HCT116 (cell line): Measurements from ENCODE around the gene RNF25.

Experiments
- EZH2 ChIP-seq: fragments of 200-600 bp; sonication (generic); IDR thresholded peaks from 2 replicates; pipeline ENCODE4 v1.6.1; 2017; ENCODE audit warnings: antibody characterized with exemption, mixed run types
- EZH2phosphoT487 ChIP-seq: fragments of 200-600 bp; IDR thresholded peaks from 2 replicates; pipeline ENCODE4 v1.6.1; 2018; ENCODE audit warnings: antibody characterized with exemption, borderline replicate concordance
- MAX ChIP-seq: IDR thresholded peaks from 2 replicates; pipeline ENCODE4 v1.6.1; 2012
- POLR2A ChIP-seq: IDR thresholded peaks from 2 replicates; pipeline ENCODE4 v1.7.0; 2011; ENCODE audit warnings: borderline replicate concordance; ENCODE audit not compliant: insufficient read depth, insufficient read length; ENCODE audit errors: extremely low read depth
- POLR2AphosphoS5 ChIP-seq: IDR thresholded peaks from 2 replicates; pipeline ENCODE4 v1.6.1; 2011; ENCODE audit warnings: mild to moderate bottlenecking, low read depth, low read length, moderate library complexity
- RAD21 ChIP-seq: IDR thresholded peaks from 2 replicates; pipeline ENCODE4 v1.6.1; 2012; ENCODE audit warnings: low read depth, mild to moderate bottlenecking
- SIN3A ChIP-seq: IDR thresholded peaks from 2 replicates; pipeline ENCODE4 v1.6.1; 2012; ENCODE audit warnings: low read depth
- SP1 ChIP-seq: IDR thresholded peaks from 2 replicates; pipeline ENCODE4 v1.6.1; 2012; ENCODE audit warnings: low read depth
- YY1 ChIP-seq: IDR thresholded peaks from 2 replicates; pipeline ENCODE4 v1.6.1; 2011; ENCODE audit warnings: low read length, low read depth, moderate library complexity, mild to moderate bottlenecking; ENCODE audit not compliant: insufficient replicate concordance; ENCODE audit errors: extremely low read depth
- ZBTB33 ChIP-seq: IDR thresholded peaks from 2 replicates; pipeline ENCODE4 v1.6.1; 2011; ENCODE audit warnings: mild to moderate bottlenecking, low read length, moderate library complexity; ENCODE audit not compliant: insufficient replicate concordance; ENCODE audit errors: extremely low read depth
- TF ChIP-seq, protein P1 (sequence below), 3 experiments: fragments of 200-600 bp in 1 of 3; sonication (generic) in 1 of 3; IDR thresholded peaks in 2 of 3; conservative IDR thresholded peaks in 1 of 3; 2 replicates each; pipeline ENCODE4 v1.5.1; 2012 to 2017; ENCODE audit warnings: low read depth in 2 of 3, low read length in 2 of 3, antibody characterized with exemption in 1 of 3, borderline replicate concordance in 1 of 3, control low read depth in 1 of 3, mild to moderate bottlenecking in 1 of 3, mixed read lengths in 1 of 3, mixed run types in 1 of 3, moderate library complexity in 1 of 3; ENCODE audit not compliant: insufficient read depth in 1 of 3
- TF ChIP-seq, protein P2 (sequence below): IDR thresholded peaks from 2 replicates; pipeline ENCODE4 v1.6.1; 2012; ENCODE audit warnings: low read depth

- no peak for TF ChIP-seq ZBTB33
- TF ChIP-seq, protein P1, sequence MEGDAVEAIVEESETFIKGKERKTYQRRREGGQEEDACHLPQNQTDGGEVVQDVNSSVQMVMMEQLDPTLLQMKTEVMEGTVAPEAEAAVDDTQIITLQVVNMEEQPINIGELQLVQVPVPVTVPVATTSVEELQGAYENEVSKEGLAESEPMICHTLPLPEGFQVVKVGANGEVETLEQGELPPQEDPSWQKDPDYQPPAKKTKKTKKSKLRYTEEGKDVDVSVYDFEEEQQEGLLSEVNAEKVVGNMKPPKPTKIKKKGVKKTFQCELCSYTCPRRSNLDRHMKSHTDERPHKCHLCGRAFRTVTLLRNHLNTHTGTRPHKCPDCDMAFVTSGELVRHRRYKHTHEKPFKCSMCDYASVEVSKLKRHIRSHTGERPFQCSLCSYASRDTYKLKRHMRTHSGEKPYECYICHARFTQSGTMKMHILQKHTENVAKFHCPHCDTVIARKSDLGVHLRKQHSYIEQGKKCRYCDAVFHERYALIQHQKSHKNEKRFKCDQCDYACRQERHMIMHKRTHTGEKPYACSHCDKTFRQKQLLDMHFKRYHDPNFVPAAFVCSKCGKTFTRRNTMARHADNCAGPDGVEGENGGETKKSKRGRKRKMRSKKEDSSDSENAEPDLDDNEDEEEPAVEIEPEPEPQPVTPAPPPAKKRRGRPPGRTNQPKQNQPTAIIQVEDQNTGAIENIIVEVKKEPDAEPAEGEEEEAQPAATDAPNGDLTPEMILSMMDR (IDR thresholded peaks at IDR 0.05 in 2 of 3, conservative IDR thresholded peaks at IDR 0.05 in 1 of 3; ENCODE audit: borderline replicate concordance in 1 of 3, insufficient read depth in 1 of 3, low read depth in 2 of 3, low read length in 2 of 3), result no peak
- no peak for TF ChIP-seq EZH2
- TF ChIP-seq SP1, result no peak
- TF ChIP-seq SIN3A, result no peak
- no peak for TF ChIP-seq POLR2A
- TF ChIP-seq POLR2AphosphoS5, result no peak
- no peak for TF ChIP-seq RAD21
- TF ChIP-seq EZH2phosphoT487, result no peak
- TF ChIP-seq, protein P2, sequence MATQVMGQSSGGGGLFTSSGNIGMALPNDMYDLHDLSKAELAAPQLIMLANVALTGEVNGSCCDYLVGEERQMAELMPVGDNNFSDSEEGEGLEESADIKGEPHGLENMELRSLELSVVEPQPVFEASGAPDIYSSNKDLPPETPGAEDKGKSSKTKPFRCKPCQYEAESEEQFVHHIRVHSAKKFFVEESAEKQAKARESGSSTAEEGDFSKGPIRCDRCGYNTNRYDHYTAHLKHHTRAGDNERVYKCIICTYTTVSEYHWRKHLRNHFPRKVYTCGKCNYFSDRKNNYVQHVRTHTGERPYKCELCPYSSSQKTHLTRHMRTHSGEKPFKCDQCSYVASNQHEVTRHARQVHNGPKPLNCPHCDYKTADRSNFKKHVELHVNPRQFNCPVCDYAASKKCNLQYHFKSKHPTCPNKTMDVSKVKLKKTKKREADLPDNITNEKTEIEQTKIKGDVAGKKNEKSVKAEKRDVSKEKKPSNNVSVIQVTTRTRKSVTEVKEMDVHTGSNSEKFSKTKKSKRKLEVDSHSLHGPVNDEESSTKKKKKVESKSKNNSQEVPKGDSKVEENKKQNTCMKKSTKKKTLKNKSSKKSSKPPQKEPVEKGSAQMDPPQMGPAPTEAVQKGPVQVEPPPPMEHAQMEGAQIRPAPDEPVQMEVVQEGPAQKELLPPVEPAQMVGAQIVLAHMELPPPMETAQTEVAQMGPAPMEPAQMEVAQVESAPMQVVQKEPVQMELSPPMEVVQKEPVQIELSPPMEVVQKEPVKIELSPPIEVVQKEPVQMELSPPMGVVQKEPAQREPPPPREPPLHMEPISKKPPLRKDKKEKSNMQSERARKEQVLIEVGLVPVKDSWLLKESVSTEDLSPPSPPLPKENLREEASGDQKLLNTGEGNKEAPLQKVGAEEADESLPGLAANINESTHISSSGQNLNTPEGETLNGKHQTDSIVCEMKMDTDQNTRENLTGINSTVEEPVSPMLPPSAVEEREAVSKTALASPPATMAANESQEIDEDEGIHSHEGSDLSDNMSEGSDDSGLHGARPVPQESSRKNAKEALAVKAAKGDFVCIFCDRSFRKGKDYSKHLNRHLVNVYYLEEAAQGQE, result no peak
- no peak for TF ChIP-seq YY1
- no peak for TF ChIP-seq MAX
Observed at GRCh38 chr2:218680061-218680460, 8.3 kb upstream of the RNF25 start.
